ENCODE results near the gene SORCS2.

- TF ChIP-seq CTCF (conservative IDR thresholded peaks at IDR 0.05; ENCODE audit: low read length) (no peak), EZH2phosphoT487 (IDR thresholded peaks at IDR 0.05; ENCODE audit: borderline replicate concordance, low read depth, low read length) (no peak)
These were observed 121.7 kb downstream of the SORCS2 start for GRCh38 chr4:7313991-7314390.

Measured in OCI-LY7 (cell line).